AG10803 (cell line): ENCODE data around the gene FAM204A.
A peak's percentile ranks its signal among the peaks of the same experiment; 100 is the strongest.

Source experiments
- DNase-seq: peaks from one replicate; pipeline ENCODE4 v3.0.0; 2010; ENCODE audit warnings: low read depth
- H3K4me3 ChIP-seq: 2 replicates; pipeline ENCODE4 v1.5.1; 2011; ENCODE audit warnings: mild to moderate bottlenecking, low read length, control low read depth
- TF ChIP-seq, protein P1 (sequence below): conservative IDR thresholded peaks from 2 replicates; pipeline ENCODE4 v1.5.1; 2011; ENCODE audit warnings: mild to moderate bottlenecking, low read length, control low read depth, inconsistent platforms

Gene FAM204A

DNA sequence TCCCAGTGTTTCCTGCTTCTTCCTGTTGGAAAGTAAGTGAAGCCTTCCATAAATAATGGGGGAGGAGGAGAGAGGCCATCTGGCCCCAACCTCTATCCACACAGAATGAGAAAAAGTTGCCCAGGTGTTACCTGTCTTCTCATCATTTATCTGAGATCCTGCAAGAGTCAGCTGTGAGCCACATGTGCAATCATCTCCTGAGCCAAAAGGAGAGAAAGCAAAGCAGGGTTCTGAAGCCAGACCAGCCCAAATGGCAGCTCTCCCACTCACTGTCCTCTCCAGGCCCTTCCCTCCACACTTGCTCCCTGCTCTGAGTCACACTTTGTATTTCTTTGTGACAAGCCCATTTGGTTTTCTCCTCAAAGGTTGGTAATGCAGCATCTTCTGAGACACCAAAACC is 65.9 kb downstream of the FAM204A start:
- TF ChIP-seq, protein P1, sequence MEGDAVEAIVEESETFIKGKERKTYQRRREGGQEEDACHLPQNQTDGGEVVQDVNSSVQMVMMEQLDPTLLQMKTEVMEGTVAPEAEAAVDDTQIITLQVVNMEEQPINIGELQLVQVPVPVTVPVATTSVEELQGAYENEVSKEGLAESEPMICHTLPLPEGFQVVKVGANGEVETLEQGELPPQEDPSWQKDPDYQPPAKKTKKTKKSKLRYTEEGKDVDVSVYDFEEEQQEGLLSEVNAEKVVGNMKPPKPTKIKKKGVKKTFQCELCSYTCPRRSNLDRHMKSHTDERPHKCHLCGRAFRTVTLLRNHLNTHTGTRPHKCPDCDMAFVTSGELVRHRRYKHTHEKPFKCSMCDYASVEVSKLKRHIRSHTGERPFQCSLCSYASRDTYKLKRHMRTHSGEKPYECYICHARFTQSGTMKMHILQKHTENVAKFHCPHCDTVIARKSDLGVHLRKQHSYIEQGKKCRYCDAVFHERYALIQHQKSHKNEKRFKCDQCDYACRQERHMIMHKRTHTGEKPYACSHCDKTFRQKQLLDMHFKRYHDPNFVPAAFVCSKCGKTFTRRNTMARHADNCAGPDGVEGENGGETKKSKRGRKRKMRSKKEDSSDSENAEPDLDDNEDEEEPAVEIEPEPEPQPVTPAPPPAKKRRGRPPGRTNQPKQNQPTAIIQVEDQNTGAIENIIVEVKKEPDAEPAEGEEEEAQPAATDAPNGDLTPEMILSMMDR: no peak
- DNase-seq: peak; percentile 19
- H3K4me3 ChIP-seq: no peak overlapping the region

DNA sequence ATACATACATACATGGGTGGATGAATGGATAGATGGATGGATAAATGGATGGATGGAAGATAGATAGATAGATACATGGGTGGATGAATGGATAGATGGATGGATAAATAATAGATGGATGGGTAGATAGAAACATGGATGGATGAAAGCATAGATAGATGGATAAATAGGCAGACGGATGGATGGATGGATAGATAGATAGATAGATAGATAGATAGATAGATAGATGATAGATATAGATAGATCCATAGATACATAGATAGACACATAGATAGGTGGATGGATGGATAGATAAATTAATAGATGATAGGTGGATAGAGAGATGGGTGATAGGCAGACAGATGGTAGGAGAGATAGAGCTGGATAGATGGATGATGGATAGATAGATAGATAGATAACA is 68.5 kb downstream of the FAM204A start:
- no peak overlapping the region for H3K4me3 ChIP-seq
- DNase-seq: no peak
- TF ChIP-seq, protein P1: no peak

- peak overlapping the region; percentile 5; the same call in 1 of the 2 replicates for H3K4me3 ChIP-seq
- no peak for DNase-seq
- TF ChIP-seq, protein P1: no peak
Measured at GRCh38 chr10:118272767-118273166, 69.4 kb downstream of the FAM204A start.

- H3K4me3 ChIP-seq: peak overlapping the region; percentile 42
- TF ChIP-seq, protein P1: no peak
- peak; percentile 76 for DNase-seq
Measured at GRCh38 chr10:118272149-118272721, 69.9 kb downstream of the FAM204A start.

- TF ChIP-seq, protein P1: no peak
- no peak for DNase-seq
- peak overlapping the region; percentile 42 for H3K4me3 ChIP-seq
Measured at GRCh38 chr10:118271671-118272070, 70.5 kb downstream of the FAM204A start.

- H3K4me3 ChIP-seq: no peak overlapping the region
- TF ChIP-seq, protein P1: no peak
- no peak for DNase-seq
Measured at GRCh38 chr10:118266098-118266748, 75.9 kb downstream of the FAM204A start.

DNA sequence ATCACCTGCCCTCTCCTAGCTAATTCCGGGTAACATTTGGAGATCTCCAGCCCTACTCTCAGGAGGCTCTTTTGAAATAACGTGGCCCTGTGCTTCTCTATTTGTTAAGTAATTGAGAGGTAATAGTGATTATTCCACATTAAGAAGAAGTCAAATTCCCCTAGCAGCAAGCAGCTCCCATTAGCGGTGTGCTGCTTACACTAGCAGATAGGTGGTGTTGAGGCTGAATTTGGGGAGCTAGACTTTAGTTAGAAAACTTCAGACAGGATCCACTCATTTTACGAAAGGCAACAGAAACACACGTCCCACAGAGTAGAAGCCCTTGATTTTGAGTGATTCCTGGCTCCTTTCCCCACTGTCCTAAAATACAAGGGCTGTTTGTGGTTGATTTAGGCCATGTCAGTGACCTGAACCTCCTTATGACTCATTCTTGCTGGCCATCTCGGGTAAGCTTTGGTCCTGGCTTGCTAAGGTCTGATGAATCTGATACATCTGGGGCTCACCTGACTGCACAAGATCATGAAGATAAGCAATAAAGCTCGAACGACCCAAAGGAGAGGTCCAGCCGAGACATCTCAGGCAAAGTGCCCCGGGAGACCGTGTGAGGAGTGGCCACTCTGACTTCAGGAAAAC is 77.2 kb downstream of the FAM204A start:
- no peak overlapping the region for H3K4me3 ChIP-seq
- TF ChIP-seq, protein P1: 0 out of 2 replicates have a peak, but pooled peaks have one; percentile 10
- no peak for DNase-seq
